ENCODE results near the gene CBX5.

- no peak for TF ChIP-seq RFX5 (IDR thresholded peaks at IDR 0.05; ENCODE audit: borderline replicate concordance, low read depth, low read length)
- no peak for TF ChIP-seq EP300 (IDR thresholded peaks at IDR 0.05; ENCODE audit: borderline replicate concordance in 1 of 2, low read depth in 2 of 2, low read length in 2 of 2)
- no peak for TF ChIP-seq POLR2AphosphoS5 (IDR thresholded peaks at IDR 0.05; ENCODE audit: low read depth, low read length)
- TF ChIP-seq ZNF274 (IDR thresholded peaks at IDR 0.05; ENCODE audit: borderline replicate concordance, extremely low read depth, low read length), result no peak
- TF ChIP-seq TEAD4 (IDR thresholded peaks at IDR 0.05; ENCODE audit: low read depth, low read length), result no peak
Measured at GRCh38 chr12:54222609-54223008, 57.3 kb downstream of the CBX5 start.
